Suprapubic skin (tissue), 4 donors: ENCODE data around the gene MAK.

Experiments
- CTCF ChIP-seq, 2 donors: fragments of 200-600 bp in 1 of 2; fragments of 450-650 bp in 1 of 2; sonication (generic) in 1 of 2; IDR thresholded peaks; one replicate each; pipeline ENCODE4 v1.5.1; 2016 to 2019; ENCODE audit warnings: antibody characterized with exemption in 2 of 2, mild to moderate bottlenecking in 1 of 2, moderate library complexity in 1 of 2
- EP300 ChIP-seq: sonication (generic); formaldehyde crosslinking; IDR thresholded peaks from one replicate; pipeline ENCODE4 v1.6.1; 2017; ENCODE audit warnings: antibody characterized with exemption
- POLR2A ChIP-seq, 2 donors: fragments of 450-650 bp; IDR thresholded peaks; one replicate each; pipeline ENCODE4 v1.6.1; 2017; ENCODE audit warnings: antibody characterized with exemption in 2 of 2, mild to moderate bottlenecking in 2 of 2, moderate library complexity in 2 of 2
- POLR2AphosphoS5 ChIP-seq, 3 donors: sonication (generic); formaldehyde crosslinking; IDR thresholded peaks; one replicate each; pipeline ENCODE4 v1.6.1; 2017; ENCODE audit warnings: antibody characterized with exemption in 3 of 3

GRCh38 chr6:10749734-10750133 is 88.6 kb downstream of the MAK start:
- TF ChIP-seq EP300 (no peak), POLR2A (IDR thresholded peaks at IDR 0.05) (no peak), CTCF (IDR thresholded peaks at IDR 0.05) (no peak), POLR2AphosphoS5 (IDR thresholded peaks at IDR 0.05) (no peak)
